NCI-H1105 treated with DMSO at 0.1 percent for 48 hours (cell line): ENCODE results near the gene SOBP.
"Not testable (repeated sequence)": the region's sequence is repeated elsewhere in the genome, so short reads cannot be mapped to it uniquely, and the experiment has no call there.

ENCODE experiments used
- DNase-seq: peaks from one replicate; lab custom pipeline; 2025; lab: John Stamatoyannopoulos, UW

Gene SOBP

GRCh38 chr6:107489636-107490565, at the start of gene SOBP:
Gene SOBP (plus strand): TSS chr6:107490117. CDS start chr6:107490617, 500 bp downstream.
- peak; percentile 73 for DNase-seq

- no peak for DNase-seq
Observed at GRCh38 chr6:107440936-107441335, 49.0 kb upstream of the SOBP start.

GRCh38 chr6:107441682-107442081, 48.2 kb upstream of the SOBP start:
- no peak for DNase-seq

GRCh38 chr6:107442938-107443607, 46.8 kb upstream of the SOBP start:
- DNase-seq, result no peak

- DNase-seq, result no peak
Observed at GRCh38 chr6:107443608-107444267, 46.2 kb upstream of the SOBP start.

- DNase-seq, result no peak
Observed at GRCh38 chr6:107444277-107444676, 45.6 kb upstream of the SOBP start.

GRCh38 chr6:107447663-107448216, 42.2 kb upstream of the SOBP start:
- DNase-seq, result no peak

- no peak for DNase-seq
Observed at GRCh38 chr6:107448776-107449175, 41.1 kb upstream of the SOBP start.

- DNase-seq, result peak; percentile 54
Observed at GRCh38 chr6:107458672-107459282, 31.1 kb upstream of the SOBP start.

GRCh38 chr6:107459283-107460082, 30.4 kb upstream of the SOBP start, which contains the start of gene PDSS2:
Gene PDSS2 (minus strand): TSS chr6:107459564. CDS start chr6:107459285, 279 bp downstream.
- peak; percentile 96 for DNase-seq

GRCh38 chr6:107460083-107460631, 29.8 kb upstream of the SOBP start:
- DNase-seq, result no peak

GRCh38 chr6:107466062-107466461, 23.9 kb upstream of the SOBP start:
- no peak for DNase-seq

GRCh38 chr6:107470364-107470763, 19.6 kb upstream of the SOBP start:
- no peak for DNase-seq

GRCh38 chr6:107473660-107474059, 16.3 kb upstream of the SOBP start:
- DNase-seq, result no peak

GRCh38 chr6:107475360-107475759, 14.6 kb upstream of the SOBP start:
- DNase-seq, result not testable (repeated sequence)

GRCh38 chr6:107475826-107476225, 14.1 kb upstream of the SOBP start:
- not testable (repeated sequence) for DNase-seq

GRCh38 chr6:107479089-107479690, 10.7 kb upstream of the SOBP start:
- no peak for DNase-seq

- DNase-seq, result no peak
Observed at GRCh38 chr6:107485157-107485556, 4.8 kb upstream of the SOBP start.

GRCh38 chr6:107488174-107488874, 1.6 kb upstream of the SOBP start:
- DNase-seq, result no peak
